K562 (cell line): Measurements from ENCODE around the gene SLC17A9. TPM values are rescaled to one million over a fixed set of nuclear protein-coding genes. Genes with fewer than 3 reads are reported as not detected.
A peak's percentile ranks its signal among the peaks of the same experiment; 100 is the strongest.

Source experiments
- CEBPG ChIP-seq, 3 experiments: fragments of 200-800 bp in 1 of 3; sonication (Bioruptor generic) in 1 of 3; sonication (generic) in 1 of 3; formaldehyde crosslinking in 1 of 3; IDR thresholded peaks in 2 of 3; conservative IDR thresholded peaks in 1 of 3; 2 replicates each; pipeline versions ENCODE4 v1.6.1 to v1.8.0; 2016 to 2022; ENCODE audit warnings: missing compliant biosample characterization in 2 of 3, missing genetic modification characterization in 2 of 3, mild to moderate bottlenecking in 1 of 3, missing genetic modification reagents in 1 of 3
- CREM ChIP-seq: IDR thresholded peaks from 2 replicates; pipeline ENCODE4 v1.6.1; 2014; ENCODE audit warnings: antibody characterized with exemption, low read depth
- FOS ChIP-seq: IDR thresholded peaks from 3 replicates; pipeline ENCODE4 v1.6.1; 2011; ENCODE audit not compliant: insufficient read length; ENCODE audit errors: extremely low read depth
- TOE1 ChIP-seq, 2 experiments: fragments of 450-650 bp in 1 of 2; sonication (generic) in 1 of 2; formaldehyde crosslinking in 1 of 2; IDR thresholded peaks; 2 replicates each; pipeline versions ENCODE4 v1.7.1 to v1.8.0; 2016 to 2022; ENCODE audit warnings: borderline replicate concordance in 2 of 2, mild to moderate bottlenecking in 2 of 2, antibody characterized with exemption in 1 of 2, inconsistent platforms in 1 of 2, low read depth in 1 of 2, missing genetic modification reagents in 1 of 2, moderate library complexity in 1 of 2
- WHSC1 ChIP-seq: IDR thresholded peaks from one replicate; pipeline ENCODE4 v1.6.1; 2012; ENCODE audit warnings: low read length, control low read depth, inconsistent platforms
- ZKSCAN1 ChIP-seq: fragments of 150-350 bp; IDR thresholded peaks from 2 replicates; pipeline ENCODE4 v1.6.1; 2016; ENCODE audit warnings: low read depth, low read length
- ZNF274 ChIP-seq: IDR thresholded peaks from 2 replicates; pipeline ENCODE4 v1.6.1; 2011; ENCODE audit warnings: low read depth, mild to moderate bottlenecking, low read length, moderate library complexity, borderline replicate concordance
- ZNF324 ChIP-seq: fragments of 250-450 bp; sonication (Bioruptor Pico); IDR thresholded peaks from 2 replicates; pipeline ENCODE4 v1.4.0; 2020; ENCODE audit warnings: mild to moderate bottlenecking
- ZNF76 ChIP-seq: fragments of 250-450 bp; sonication (Bioruptor Pico); IDR thresholded peaks from 2 replicates; pipeline ENCODE4 v1.4.0; 2020; ENCODE audit warnings: mild to moderate bottlenecking, moderate library complexity, borderline replicate concordance
- polyA plus RNA-seq, 8 experiments: library from polyadenylated mRNA; depleted of rRNA in 4 of 8; stranded (reverse) in 5 of 8; unstranded in 3 of 8; fragments of >200 nt; fragmentation: Nextera tagmentation in 2 of 8; fragmentation: Illumina TruSeq in 1 of 8; extraction: Ambion mirVana in 2 of 8; extraction: Trizol in 1 of 8; gene quantifications; 2 replicates each; pipeline versions ENCODE4 v1.2.1 to v1.2.3, GENCODE V29; 2011 to 2014; ENCODE audit warnings: inconsistent platforms in 1 of 8, missing spikeins in 1 of 8
- total RNA-seq, 7 experiments: library from RNA; depleted of rRNA in 6 of 7; stranded (reverse); fragments of >200 nt in 6 of 7; fragmentation: Illumina TruSeq in 2 of 7; extraction: Trizol in 2 of 7; gene quantifications; 2 replicates each; pipeline versions ENCODE4 v1.2.1 to v1.2.3, GENCODE V29; 2011 to 2021; ENCODE audit warnings: low replicate concordance in 1 of 7
- TF ChIP-seq, protein P1 (sequence below): fragments of 450-650 bp; IDR thresholded peaks from 2 replicates; pipeline ENCODE4 v1.6.1; 2016; ENCODE audit warnings: missing biosample characterization, missing genetic modification characterization
- TF ChIP-seq, protein P2 (sequence below), 2 experiments: fragments of 450-650 bp; IDR thresholded peaks; 2 replicates each; pipeline ENCODE4 v1.6.1; 2018; ENCODE audit warnings: mild to moderate bottlenecking in 2 of 2, low read depth in 1 of 2; ENCODE audit not compliant: partially characterized antibody in 2 of 2
- TF ChIP-seq, protein P3 (sequence below): sonication (generic); formaldehyde crosslinking; IDR thresholded peaks from 2 replicates; pipeline ENCODE4 v1.9.0; 2022; ENCODE audit warnings: mild to moderate bottlenecking, missing genetic modification reagents
- TF ChIP-seq, protein P4 (sequence below): fragments of 450-650 bp; conservative IDR thresholded peaks from 2 replicates; pipeline ENCODE4 v1.6.1; 2016; ENCODE audit warnings: missing genetic modification characterization, low read depth, mild to moderate bottlenecking, control low read depth, missing compliant biosample characterization
- TF ChIP-seq, protein P5 (sequence below): fragments of 250-450 bp; sonication (Bioruptor Pico); IDR thresholded peaks from 2 replicates; pipeline ENCODE4 v1.4.0; 2020; ENCODE audit warnings: borderline replicate concordance

Gene SLC17A9
- total and polyA plus RNA-seq, 9 of the 15 experiments (the other 6 are each of a cell fraction or from before 2014, with no cell fraction given): 0.04 to 0.31 TPM; not detected in 7

DNA sequence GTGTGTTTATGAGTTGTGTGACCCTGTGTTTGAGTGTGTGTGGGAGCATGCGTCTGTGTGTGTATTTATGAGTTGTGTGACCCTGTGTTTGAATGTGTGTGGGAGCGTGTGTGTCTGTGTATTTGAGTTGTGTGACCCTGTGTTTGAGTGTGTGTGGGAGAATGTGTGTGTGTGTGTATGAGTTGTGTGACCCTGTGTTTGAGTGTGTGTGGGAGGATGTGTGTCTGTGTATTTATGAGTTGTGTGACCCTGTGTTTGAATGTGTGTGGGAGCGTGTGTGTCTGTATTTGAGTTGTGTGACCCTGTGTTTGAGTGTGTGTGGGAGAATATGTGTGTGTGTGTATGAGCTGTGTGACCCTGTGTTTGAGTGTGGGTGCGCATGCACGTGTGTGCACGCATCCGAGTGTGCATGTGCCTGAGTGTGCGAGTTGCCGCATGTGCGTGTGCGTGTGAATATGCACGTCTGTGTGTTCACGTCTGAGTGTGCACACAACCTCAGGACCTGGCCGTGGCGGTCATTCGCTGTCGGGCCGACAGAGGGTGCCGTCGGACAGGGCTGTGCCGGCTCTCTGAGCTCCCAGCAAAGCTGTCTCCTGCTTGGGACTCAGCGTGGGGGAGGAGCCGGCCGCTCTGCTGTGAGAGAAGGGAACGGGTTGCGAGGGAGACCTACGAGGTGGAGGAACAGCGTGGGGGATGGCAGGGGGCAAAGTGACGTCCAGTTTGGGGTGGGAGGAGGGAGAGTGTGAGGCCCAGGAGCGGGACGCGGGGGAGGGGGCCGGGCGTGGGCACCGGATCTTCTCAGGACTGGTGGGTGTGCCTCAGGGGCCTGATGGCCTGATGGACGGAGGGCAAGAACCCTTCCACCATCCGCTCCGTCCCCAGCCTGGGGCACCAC is 19.7 kb downstream of the SLC17A9 start (continued):
- no peak for TF ChIP-seq ZNF274
- TF ChIP-seq CEBPG (CRISPR knock-in tag; IDR thresholded peaks at IDR 0.05): no peak
- no peak for TF ChIP-seq CEBPG (tag; conservative IDR thresholded peaks at IDR 0.05 in 1 of 2, IDR thresholded peaks at IDR 0.05 in 1 of 2)
- no peak for TF ChIP-seq ZNF324
- TF ChIP-seq WHSC1: no peak
- TF ChIP-seq, protein P1, sequence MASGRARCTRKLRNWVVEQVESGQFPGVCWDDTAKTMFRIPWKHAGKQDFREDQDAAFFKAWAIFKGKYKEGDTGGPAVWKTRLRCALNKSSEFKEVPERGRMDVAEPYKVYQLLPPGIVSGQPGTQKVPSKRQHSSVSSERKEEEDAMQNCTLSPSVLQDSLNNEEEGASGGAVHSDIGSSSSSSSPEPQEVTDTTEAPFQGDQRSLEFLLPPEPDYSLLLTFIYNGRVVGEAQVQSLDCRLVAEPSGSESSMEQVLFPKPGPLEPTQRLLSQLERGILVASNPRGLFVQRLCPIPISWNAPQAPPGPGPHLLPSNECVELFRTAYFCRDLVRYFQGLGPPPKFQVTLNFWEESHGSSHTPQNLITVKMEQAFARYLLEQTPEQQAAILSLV (tag): no peak
- no peak for TF ChIP-seq FOS
- TF ChIP-seq, protein P2, sequence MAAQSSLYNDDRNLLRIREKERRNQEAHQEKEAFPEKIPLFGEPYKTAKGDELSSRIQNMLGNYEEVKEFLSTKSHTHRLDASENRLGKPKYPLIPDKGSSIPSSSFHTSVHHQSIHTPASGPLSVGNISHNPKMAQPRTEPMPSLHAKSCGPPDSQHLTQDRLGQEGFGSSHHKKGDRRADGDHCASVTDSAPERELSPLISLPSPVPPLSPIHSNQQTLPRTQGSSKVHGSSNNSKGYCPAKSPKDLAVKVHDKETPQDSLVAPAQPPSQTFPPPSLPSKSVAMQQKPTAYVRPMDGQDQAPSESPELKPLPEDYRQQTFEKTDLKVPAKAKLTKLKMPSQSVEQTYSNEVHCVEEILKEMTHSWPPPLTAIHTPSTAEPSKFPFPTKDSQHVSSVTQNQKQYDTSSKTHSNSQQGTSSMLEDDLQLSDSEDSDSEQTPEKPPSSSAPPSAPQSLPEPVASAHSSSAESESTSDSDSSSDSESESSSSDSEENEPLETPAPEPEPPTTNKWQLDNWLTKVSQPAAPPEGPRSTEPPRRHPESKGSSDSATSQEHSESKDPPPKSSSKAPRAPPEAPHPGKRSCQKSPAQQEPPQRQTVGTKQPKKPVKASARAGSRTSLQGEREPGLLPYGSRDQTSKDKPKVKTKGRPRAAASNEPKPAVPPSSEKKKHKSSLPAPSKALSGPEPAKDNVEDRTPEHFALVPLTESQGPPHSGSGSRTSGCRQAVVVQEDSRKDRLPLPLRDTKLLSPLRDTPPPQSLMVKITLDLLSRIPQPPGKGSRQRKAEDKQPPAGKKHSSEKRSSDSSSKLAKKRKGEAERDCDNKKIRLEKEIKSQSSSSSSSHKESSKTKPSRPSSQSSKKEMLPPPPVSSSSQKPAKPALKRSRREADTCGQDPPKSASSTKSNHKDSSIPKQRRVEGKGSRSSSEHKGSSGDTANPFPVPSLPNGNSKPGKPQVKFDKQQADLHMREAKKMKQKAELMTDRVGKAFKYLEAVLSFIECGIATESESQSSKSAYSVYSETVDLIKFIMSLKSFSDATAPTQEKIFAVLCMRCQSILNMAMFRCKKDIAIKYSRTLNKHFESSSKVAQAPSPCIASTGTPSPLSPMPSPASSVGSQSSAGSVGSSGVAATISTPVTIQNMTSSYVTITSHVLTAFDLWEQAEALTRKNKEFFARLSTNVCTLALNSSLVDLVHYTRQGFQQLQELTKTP (IDR thresholded peaks at IDR 0.05; ENCODE audit: low read depth in 1 of 2, partially characterized antibody in 2 of 2): no peak
- TF ChIP-seq, protein P3, sequence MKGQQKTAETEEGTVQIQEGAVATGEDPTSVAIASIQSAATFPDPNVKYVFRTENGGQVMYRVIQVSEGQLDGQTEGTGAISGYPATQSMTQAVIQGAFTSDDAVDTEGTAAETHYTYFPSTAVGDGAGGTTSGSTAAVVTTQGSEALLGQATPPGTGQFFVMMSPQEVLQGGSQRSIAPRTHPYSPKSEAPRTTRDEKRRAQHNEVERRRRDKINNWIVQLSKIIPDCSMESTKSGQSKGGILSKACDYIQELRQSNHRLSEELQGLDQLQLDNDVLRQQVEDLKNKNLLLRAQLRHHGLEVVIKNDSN (CRISPR knock-in tag): no peak
- no peak; the same call in 1 of the 2 replicates for TF ChIP-seq ZKSCAN1
- TF ChIP-seq CREM: peak; percentile 61
- TF ChIP-seq, protein P4, sequence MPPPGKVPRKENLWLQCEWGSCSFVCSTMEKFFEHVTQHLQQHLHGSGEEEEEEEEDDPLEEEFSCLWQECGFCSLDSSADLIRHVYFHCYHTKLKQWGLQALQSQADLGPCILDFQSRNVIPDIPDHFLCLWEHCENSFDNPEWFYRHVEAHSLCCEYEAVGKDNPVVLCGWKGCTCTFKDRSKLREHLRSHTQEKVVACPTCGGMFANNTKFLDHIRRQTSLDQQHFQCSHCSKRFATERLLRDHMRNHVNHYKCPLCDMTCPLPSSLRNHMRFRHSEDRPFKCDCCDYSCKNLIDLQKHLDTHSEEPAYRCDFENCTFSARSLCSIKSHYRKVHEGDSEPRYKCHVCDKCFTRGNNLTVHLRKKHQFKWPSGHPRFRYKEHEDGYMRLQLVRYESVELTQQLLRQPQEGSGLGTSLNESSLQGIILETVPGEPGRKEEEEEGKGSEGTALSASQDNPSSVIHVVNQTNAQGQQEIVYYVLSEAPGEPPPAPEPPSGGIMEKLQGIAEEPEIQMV (tag): no peak
- TF ChIP-seq TOE1 (IDR thresholded peaks at IDR 0.05; ENCODE audit: borderline replicate concordance): no peak
- no peak for TF ChIP-seq TOE1 (CRISPR knock-in tag; IDR thresholded peaks at IDR 0.05; ENCODE audit: borderline replicate concordance, low read depth)
- TF ChIP-seq ZNF76 (CRISPR knock-in tag): no peak
- TF ChIP-seq, protein P5, sequence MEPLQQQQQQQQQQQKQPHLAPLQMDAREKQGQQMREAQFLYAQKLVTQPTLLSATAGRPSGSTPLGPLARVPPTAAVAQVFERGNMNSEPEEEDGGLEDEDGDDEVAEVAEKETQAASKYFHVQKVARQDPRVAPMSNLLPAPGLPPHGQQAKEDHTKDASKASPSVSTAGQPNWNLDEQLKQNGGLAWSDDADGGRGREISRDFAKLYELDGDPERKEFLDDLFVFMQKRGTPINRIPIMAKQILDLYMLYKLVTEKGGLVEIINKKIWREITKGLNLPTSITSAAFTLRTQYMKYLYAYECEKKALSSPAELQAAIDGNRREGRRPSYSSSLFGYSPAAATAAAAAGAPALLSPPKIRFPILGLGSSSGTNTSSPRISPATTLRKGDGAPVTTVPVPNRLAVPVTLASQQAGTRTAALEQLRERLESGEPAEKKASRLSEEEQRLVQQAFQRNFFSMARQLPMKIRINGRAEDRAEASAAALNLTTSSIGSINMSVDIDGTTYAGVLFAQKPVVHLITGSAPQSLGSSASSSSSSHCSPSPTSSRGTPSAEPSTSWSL (CRISPR knock-in tag): no peak
